Body of pancreas (tissue), 4 donors: ENCODE results near the gene CNOT6. TPM values are rescaled to one million over a fixed set of nuclear protein-coding genes. Genes with fewer than 3 reads are reported as not detected.

ENCODE experiments used
- ATAC-seq: fragments of 150-250 bp; one replicate; pipeline ENCODE4 v1.9.1; 2016
- DNase-seq, 4 donors: peaks; one replicate each; pipeline ENCODE4 v3.0.0-alpha.2; 2019
- H3K27ac ChIP-seq, 4 donors: fragments of 200-600 bp; sonication (generic); 1 replicate in 3 of 4; 2 replicates in 1 of 4; pipeline versions ENCODE4 v1.5.1 to v1.6.1; 2016 to 2019; ENCODE audit warnings: mild to moderate bottlenecking in 1 of 4, mixed read lengths in 1 of 4, moderate library complexity in 1 of 4
- H3K27me3 ChIP-seq, 2 donors: fragments of 200-600 bp; sonication (generic); one replicate each; pipeline ENCODE4 v1.6.0; 2016; ENCODE audit warnings: mild to moderate bottlenecking in 1 of 2
- H3K36me3 ChIP-seq, 2 donors: fragments of 200-600 bp; sonication (generic); replicated peaks in 1 of 2; 2 replicates each; pipeline ENCODE4 v1.5.1; 2016; ENCODE audit warnings: low read depth in 2 of 2; ENCODE audit not compliant: insufficient read depth in 1 of 2
- H3K4me1 ChIP-seq: fragments of 200-600 bp; sonication (generic); one replicate; pipeline ENCODE4 v1.6.0; 2016
- H3K4me3 ChIP-seq, 2 donors: fragments of 200-600 bp; sonication (generic); 1 replicate in 1 of 2; 2 replicates in 1 of 2; pipeline ENCODE4 v1.5.1; 2016 to 2019
- H3K9me3 ChIP-seq, 3 donors: fragments of 200-600 bp; sonication (generic); 1 replicate in 2 of 3; 2 replicates in 1 of 3; pipeline ENCODE4 v1.5.1; 2016
- POLR2A ChIP-seq, 3 donors: fragments of 450-650 bp; IDR thresholded peaks; one replicate each; pipeline ENCODE4 v1.6.1; 2016; ENCODE audit warnings: antibody characterized with exemption in 3 of 3, mild to moderate bottlenecking in 2 of 3
- WGBS, 2 donors: methylation state at CpG; one replicate each; pipeline ENCODE4 v1.1.5; 2017; 5-methylcytosine and 5-hydroxymethylcytosine counted together
- intact Hi-C: fragments of 100-400 bp; cut with DNase I; formaldehyde crosslinking; loops from one replicate; pipeline ENCODE4 v1.15.1; 2023
- total RNA-seq, 2 donors: library from RNA; depleted of rRNA; stranded (reverse); fragments of >200 nt; gene quantifications; one replicate each; pipeline ENCODE4 v1.1.0, GENCODE V29; 2016
- TF ChIP-seq, protein P1 (sequence below), 7 experiments: fragments of 450-650 bp in 4 of 7; fragments of 200-600 bp in 3 of 7; sonication (generic) in 3 of 7; IDR thresholded peaks; one replicate each; pipeline ENCODE4 v1.5.1; 2016 to 2019; ENCODE audit warnings: antibody characterized with exemption in 7 of 7

CNOT6 gene
- total RNA-seq, 2 donors from 2014 or later: 4.0 to 7.5 TPM

GRCh38 chr5:180460834-180461233, 33.3 kb upstream of the CNOT6 start:
- Histone ChIP-seq H3K27me3 (no peaks in the 10 kb centered on the region), H3K4me3 (no peak overlapping the region), H3K36me3 (no peaks in the 10 kb centered on the region), H3K9me3 (no peaks in the 10 kb centered on the region), H3K4me1 (no peaks in the 10 kb centered on the region), H3K27ac (no peak overlapping the region)
- intact Hi-C loops: loop anchor here (10.0 kb wide), 1 partner anchor 336 kb away; no protein-coding TSS in a partner anchor
- no peak for DNase-seq
- 89% methylated on average over 9 to 10 of the region's 10 CpGs for WGBS, 2 donors
- no peak for ATAC-seq
- no peak for TF ChIP-seq POLR2A (IDR thresholded peaks at IDR 0.05)
- TF ChIP-seq, protein P1, sequence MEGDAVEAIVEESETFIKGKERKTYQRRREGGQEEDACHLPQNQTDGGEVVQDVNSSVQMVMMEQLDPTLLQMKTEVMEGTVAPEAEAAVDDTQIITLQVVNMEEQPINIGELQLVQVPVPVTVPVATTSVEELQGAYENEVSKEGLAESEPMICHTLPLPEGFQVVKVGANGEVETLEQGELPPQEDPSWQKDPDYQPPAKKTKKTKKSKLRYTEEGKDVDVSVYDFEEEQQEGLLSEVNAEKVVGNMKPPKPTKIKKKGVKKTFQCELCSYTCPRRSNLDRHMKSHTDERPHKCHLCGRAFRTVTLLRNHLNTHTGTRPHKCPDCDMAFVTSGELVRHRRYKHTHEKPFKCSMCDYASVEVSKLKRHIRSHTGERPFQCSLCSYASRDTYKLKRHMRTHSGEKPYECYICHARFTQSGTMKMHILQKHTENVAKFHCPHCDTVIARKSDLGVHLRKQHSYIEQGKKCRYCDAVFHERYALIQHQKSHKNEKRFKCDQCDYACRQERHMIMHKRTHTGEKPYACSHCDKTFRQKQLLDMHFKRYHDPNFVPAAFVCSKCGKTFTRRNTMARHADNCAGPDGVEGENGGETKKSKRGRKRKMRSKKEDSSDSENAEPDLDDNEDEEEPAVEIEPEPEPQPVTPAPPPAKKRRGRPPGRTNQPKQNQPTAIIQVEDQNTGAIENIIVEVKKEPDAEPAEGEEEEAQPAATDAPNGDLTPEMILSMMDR (IDR thresholded peaks at IDR 0.05): no peak

- ATAC-seq (no peak), DNase-seq (no peak)
- H3K9me3 ChIP-seq: no peaks in the 10 kb centered on the region
- WGBS, 2 donors: 60 to 68% methylated on average over 3 to 9 of the region's 9 CpGs
- TF ChIP-seq POLR2A (IDR thresholded peaks at IDR 0.05): no peak
- TF ChIP-seq, protein P1 (IDR thresholded peaks at IDR 0.05): no peak
- no peak overlapping the region for H3K4me3 ChIP-seq
- intact Hi-C loops: loop anchor here (10.0 kb wide), 1 partner anchor 337 kb away; no protein-coding TSS in a partner anchor
- no peaks in the 10 kb centered on the region for H3K4me1 ChIP-seq
- no peaks in the 10 kb centered on the region for H3K27me3 ChIP-seq
- H3K36me3 ChIP-seq: no peaks in the 10 kb centered on the region
- no peak overlapping the region for H3K27ac ChIP-seq
These were observed 32.9 kb upstream of the CNOT6 start for GRCh38 chr5:180461303-180461702.

GRCh38 chr5:180463216-180463900, 30.8 kb upstream of the CNOT6 start:
- H3K4me3 ChIP-seq: no peak overlapping the region
- H3K9me3 ChIP-seq: no peaks in the 10 kb centered on the region
- no peak for DNase-seq
- no peaks in the 10 kb centered on the region for H3K27me3 ChIP-seq
- no peak overlapping the region for H3K27ac ChIP-seq
- TF ChIP-seq, protein P1 (IDR thresholded peaks at IDR 0.05): no peak
- no peak for TF ChIP-seq POLR2A (IDR thresholded peaks at IDR 0.05)
- WGBS, 2 donors: 61 to 68% methylated on average over 4 to 8 of the region's 8 CpGs
- intact Hi-C loops: loop anchor here (10.0 kb wide), 1 partner anchor 339 kb away; no protein-coding TSS in a partner anchor
- no peaks in the 10 kb centered on the region for H3K36me3 ChIP-seq
- H3K4me1 ChIP-seq: no peaks in the 10 kb centered on the region
- no peak for ATAC-seq

DNA sequence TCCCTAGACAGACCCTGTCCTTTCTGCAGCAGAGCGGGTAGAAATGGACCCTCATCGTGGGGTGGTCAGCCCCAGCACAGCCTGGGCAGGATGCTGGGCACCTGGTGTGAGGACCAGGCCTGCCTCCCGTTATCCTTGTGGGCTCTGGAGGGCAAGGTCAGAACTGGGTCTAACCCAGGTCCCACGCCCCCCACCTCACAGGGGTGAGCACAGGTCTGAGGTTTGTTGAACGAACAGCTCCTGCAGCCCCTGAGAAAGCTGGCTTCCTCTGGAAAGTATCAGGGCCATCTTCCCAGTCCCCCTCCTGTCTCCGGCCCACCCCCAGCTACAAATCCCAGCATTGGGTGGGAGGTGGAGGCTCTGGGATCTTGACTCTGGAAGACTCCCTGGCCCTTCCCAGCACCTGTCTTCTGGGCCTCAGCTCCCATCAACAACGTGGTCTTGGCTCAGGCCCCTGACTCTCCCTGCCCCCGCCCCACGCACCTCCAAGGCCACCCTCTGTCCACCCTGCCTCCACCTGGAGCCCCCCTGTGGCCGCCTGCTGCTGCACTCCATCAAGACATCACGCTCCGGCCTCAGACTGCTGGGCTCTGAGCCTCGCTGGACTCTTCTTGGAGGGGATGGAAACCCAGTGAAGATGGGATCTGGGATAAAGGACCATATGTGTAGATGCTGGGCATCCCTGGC, 30.1 kb upstream of the CNOT6 start:
- no peak overlapping the region for H3K27ac ChIP-seq
- no peaks in the 10 kb centered on the region for H3K27me3 ChIP-seq
- TF ChIP-seq, protein P1 (IDR thresholded peaks at IDR 0.05): no peak
- no peak for TF ChIP-seq POLR2A (IDR thresholded peaks at IDR 0.05)
- intact Hi-C loops: loop anchor here (10.0 kb wide), 1 partner anchor 339 kb away; no protein-coding TSS in a partner anchor
- no peaks in the 10 kb centered on the region for H3K9me3 ChIP-seq
- 68 to 73% methylated on average over 7 to 13 of the region's 13 CpGs for WGBS, 2 donors
- ATAC-seq (no peak), DNase-seq (no peak)
- H3K36me3 ChIP-seq: no peaks in the 10 kb centered on the region
- no peaks in the 10 kb centered on the region for H3K4me1 ChIP-seq
- no peak overlapping the region for H3K4me3 ChIP-seq
